Brain microvascular endothelial cell (primary cell): ENCODE data around the gene RNF213.

Experiments used
- DNase-seq: peaks from one replicate; pipeline ENCODE4 v3.0.0-alpha.2; 2020
- H3K27ac ChIP-seq: fragments of 250-450 bp; sonication (Bioruptor Pico); 2 replicates; pipeline ENCODE4 v1.5.1; 2020; ENCODE audit warnings: mild to moderate bottlenecking, moderate library complexity
- H3K27me3 ChIP-seq: fragments of 250-450 bp; sonication (Bioruptor Pico); replicated peaks from 2 replicates; pipeline ENCODE4 v1.5.1; 2020; ENCODE audit warnings: mild to moderate bottlenecking
- H3K36me3 ChIP-seq: fragments of 250-450 bp; sonication (Bioruptor Pico); replicated peaks from 2 replicates; pipeline ENCODE4 v1.5.1; 2020; ENCODE audit warnings: mild to moderate bottlenecking
- H3K4me3 ChIP-seq: 2 replicates; pipeline ENCODE4 v1.5.1; 2011; ENCODE audit warnings: low read depth, mild to moderate bottlenecking, control low read depth, low read length, moderate library complexity
- CTCF ChIP-seq: IDR thresholded peaks from 2 replicates; pipeline ENCODE4 v1.5.1; 2011; ENCODE audit warnings: low read depth, mild to moderate bottlenecking, moderate library complexity, low read length, control low read depth, inconsistent platforms; ENCODE audit errors: missing control alignments
- in situ Hi-C: cut with HindIII; loops from 2 replicates; pipeline ENCODE4 v1.10.0; 2017; ENCODE audit warnings: low sequenced_read_pairs, low pct_ligation_motif_present

Gene RNF213

DNA sequence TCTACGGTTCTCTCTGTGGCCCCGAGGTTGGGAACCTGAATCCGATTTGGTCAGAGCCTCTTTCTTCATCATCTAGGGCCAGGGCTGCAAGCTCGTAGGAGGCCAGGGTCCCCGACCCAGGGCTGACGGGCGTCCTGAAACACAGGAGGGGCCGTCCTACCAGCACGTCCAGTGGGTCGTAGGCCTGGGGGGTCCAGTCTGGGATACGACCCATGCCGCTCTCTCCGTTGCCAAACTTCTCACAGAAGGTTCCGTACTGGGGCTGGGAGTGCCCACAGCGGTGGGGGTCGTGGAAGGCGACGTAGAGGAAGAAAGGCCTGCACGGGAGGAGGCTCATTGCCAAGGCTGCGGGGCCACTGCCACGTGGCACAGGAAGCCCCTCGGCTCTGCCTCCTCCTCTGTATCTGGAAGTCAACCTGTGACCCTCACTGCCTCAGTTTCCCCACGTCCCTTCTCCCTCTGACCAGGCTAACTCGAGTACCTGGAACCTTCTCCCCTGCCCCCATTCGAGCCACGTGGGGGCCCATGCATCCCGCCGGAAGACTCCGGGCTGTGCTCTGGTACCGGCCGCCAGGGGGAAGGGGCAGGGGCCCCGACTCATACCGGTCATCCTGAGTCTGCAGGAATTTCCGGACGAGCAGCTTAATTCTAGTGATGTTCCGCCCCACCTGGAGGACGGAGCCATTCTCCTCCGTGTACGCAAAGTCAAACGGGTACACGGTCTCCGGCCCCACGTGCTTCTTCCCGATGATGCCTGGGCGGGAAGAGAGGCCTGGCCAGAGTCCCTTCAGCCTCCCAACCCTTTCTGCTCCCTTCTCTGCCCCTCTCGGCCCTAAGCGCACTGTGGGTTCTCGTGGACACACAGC lies 46.4 kb upstream of the RNF213 start:
- in situ Hi-C loops = no loop called here
- no peak for TF ChIP-seq CTCF
- H3K36me3 ChIP-seq = peaks cover 14% of the 10 kb centered on the region

DNA sequence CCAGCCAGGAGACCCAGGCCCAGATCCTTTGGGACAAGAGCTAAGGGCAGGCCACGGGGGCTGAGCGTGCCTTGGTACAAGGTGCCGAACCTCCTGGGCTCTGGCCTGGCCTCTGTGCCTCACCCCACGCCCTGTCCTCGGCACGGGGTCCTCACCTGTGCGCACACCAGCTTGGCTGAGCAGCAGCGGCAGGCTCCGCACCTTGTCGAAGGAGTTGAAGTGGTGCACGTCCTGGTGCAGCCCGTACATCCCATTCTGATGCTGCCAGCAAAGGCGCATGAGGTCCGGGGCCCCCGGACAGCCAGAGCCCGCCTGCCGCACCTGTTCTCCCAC lies 45.8 kb upstream of the RNF213 start:
- Histone ChIP-seq H3K36me3 (peaks cover 14% of the 10 kb centered on the region), H3K27ac (no peak overlapping the region), H3K4me3 (no peak overlapping the region), H3K27me3 (no peaks in the 10 kb centered on the region)
- TF ChIP-seq CTCF = no peak
- in situ Hi-C loops = no loop called here
- DNase-seq = no peak

More for the DNA sequence above, 46.4 kb upstream of the RNF213 start:
- DNase-seq = no peak
- H3K4me3 ChIP-seq = no peak overlapping the region
- no peak overlapping the region for H3K27ac ChIP-seq
- H3K27me3 ChIP-seq = no peaks in the 10 kb centered on the region

DNA sequence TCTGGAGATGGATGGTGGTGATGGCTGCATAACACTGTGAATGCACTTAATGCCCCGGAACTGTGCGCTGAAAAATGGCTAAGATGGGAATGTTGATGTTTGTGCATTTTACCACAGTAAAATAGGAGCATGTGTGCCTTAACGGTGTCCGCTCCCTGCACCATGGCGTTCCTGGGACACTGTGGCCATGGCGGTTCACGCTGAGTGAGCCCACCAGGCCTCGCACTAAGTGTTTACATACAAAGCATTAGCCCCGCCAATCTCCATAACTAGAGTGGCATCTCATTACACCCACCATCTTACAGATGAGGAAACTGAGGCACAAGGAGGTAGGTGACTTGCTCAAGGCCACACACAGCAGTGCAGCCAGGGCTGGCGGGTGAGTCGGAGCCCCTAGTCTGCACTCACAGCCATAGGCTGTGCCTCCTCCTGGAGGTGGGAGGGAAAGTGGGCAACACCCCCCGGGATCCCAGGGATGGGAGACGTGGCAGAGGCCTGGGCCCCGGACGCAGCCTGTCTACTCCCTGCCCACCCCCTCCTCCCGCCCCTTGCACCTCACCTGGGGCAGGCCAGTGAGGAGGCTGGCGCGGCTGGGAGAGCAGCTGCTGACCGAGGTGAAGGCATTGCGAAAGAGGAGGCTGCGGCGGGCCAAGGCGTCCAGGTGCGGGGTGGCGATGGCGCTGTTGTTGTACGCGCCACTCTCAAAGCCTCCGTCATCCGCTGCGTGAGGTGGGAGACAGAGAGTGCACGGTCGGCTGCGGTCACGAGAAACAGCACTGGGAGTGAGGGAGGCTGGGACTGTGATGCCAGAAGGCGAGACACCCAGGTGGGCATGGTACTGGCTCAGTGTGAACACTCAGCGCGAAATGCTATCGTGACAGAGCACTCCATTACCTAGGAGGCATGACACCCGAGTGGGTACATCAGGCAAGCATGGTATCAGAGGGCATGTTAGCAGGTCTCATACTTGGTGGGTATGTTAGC lies 43.9 kb upstream of the RNF213 start:
- Histone ChIP-seq H3K27ac (no peak overlapping the region), H3K4me3 (no peak overlapping the region), H3K36me3 (peaks cover 4% of the 10 kb centered on the region), H3K27me3 (no peaks in the 10 kb centered on the region)
- in situ Hi-C loops = no loop called here
- TF ChIP-seq CTCF = no peak
- no peak for DNase-seq

DNA sequence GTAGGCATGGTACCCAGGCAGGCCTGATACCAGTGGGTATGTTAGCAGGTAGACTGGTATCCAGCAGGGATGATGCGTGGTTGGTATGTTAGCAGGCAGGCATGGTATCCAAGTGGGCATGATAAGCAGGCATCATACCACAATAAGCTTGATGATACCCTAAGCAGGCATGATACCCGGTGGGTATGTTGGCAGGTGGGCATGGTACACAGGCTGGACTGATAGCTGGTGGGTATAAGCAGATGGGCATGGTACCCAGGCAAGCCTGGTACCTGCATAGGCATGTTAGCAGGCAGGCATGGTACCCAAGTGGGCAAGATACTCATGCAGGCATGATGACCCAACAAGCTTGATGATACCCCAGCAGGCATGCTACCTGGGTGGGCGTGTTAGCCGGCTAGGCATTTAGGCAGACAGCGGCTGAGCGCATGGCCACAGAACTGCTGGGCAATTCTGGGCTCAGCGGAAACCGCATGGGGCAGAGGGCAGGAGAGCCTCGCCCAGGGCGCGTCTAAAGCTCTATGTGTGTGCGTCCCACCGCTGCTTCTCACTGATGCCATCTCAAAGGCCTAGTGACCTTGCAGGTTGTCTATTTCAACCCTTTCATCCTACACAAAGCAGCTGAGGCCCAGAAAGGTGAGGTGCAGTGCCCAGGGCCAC lies 42.8 kb upstream of the RNF213 start:
- in situ Hi-C loops = no loop called here
- H3K36me3 ChIP-seq = no peaks in the 10 kb centered on the region

More for the DNA sequence above, 42.8 kb upstream of the RNF213 start:
- Histone ChIP-seq H3K27me3 (no peaks in the 10 kb centered on the region), H3K4me3 (no peak overlapping the region), H3K27ac (no peak overlapping the region)
- no peak for DNase-seq
- TF ChIP-seq CTCF = no peak
